Activated naive CD8-positive, alpha-beta T cell treated with anti-CD3 and anti-CD28 coated beads, Interleukin-2, amount 10 ng/mL, durations not matched to agents 7 days and 5 days (primary cell): ENCODE results near the gene LCLAT1. TPM values are rescaled to one million over a fixed set of nuclear protein-coding genes. Genes with fewer than 3 reads are reported as not detected.
"Not testable (repeated sequence)": the region's sequence is repeated elsewhere in the genome, so short reads cannot be mapped to it uniquely, and the experiment has no call there.

ENCODE experiments used
- ATAC-seq: fragments of 150-1000 bp; cut with Tn5 transposase; one replicate; pipeline ENCODE4 v1.10.0; 2021; ENCODE audit warnings: low read depth, moderate library complexity
- POLR2A ChIA-PET: fragments of 350-600 bp; sonication (Branson Sonifier 250); formaldehyde crosslinking; loops from one replicate; lab custom pipeline; 2021; ENCODE audit warnings: antibody characterized with exemption; lab: Charles Lee
- DNase-seq: peaks from one replicate; pipeline ENCODE4 v3.0.0; 2021
- H3K27ac Mint-ChIP-seq: one replicate; pipeline ENCODE4 v1.8.0; 2022; ENCODE audit warnings: mild to moderate bottlenecking, mixed read lengths
- H3K27me3 Mint-ChIP-seq: one replicate; pipeline ENCODE4 v1.8.0; 2022; ENCODE audit warnings: mild to moderate bottlenecking, moderate library complexity, mixed read lengths
- H3K36me3 Mint-ChIP-seq: one replicate; pipeline ENCODE4 v1.8.0; 2021; ENCODE audit warnings: mild to moderate bottlenecking, mixed read lengths
- H3K4me1 Mint-ChIP-seq: one replicate; pipeline ENCODE4 v1.8.0; 2021; ENCODE audit warnings: mixed read lengths
- H3K4me3 Mint-ChIP-seq: one replicate; pipeline ENCODE4 v1.8.0; 2022; ENCODE audit warnings: mild to moderate bottlenecking, moderate library complexity, mixed read lengths
- H3K9me3 Mint-ChIP-seq: one replicate; pipeline ENCODE4 v1.8.0; 2021; ENCODE audit warnings: mixed read lengths
- total RNA-seq, 2 experiments: library from RNA; stranded (reverse); gene quantifications; one replicate each; pipeline ENCODE4 v1.2.3, GENCODE V29; 2021

Gene LCLAT1
- total RNA-seq, 2 experiments from 2014 or later, result 19.8 to 21.2 TPM

- Mint-ChIP-seq H3K4me1 (peaks cover 16% of the 10 kb centered on the region), H3K27ac (no peak overlapping the region), H3K4me3 (no peak overlapping the region), H3K36me3 (peaks cover 31% of the 10 kb centered on the region), H3K9me3 (peaks cover 7% of the 10 kb centered on the region), H3K27me3 (no peaks in the 10 kb centered on the region)
- POLR2A ChIA-PET, result no interaction called here
- ATAC-seq, result no peak
- DNase-seq, result no peak
These were observed 45.1 kb downstream of the LCLAT1 start for GRCh38 chr2:30492185-30492584.

GRCh38 chr2:30492619-30493018 is 45.6 kb downstream of the LCLAT1 start:
- no peak for DNase-seq
- POLR2A ChIA-PET, result no interaction called here
- H3K9me3 Mint-ChIP-seq, result peaks cover 8% of the 10 kb centered on the region
- no peak for ATAC-seq
- no peaks in the 10 kb centered on the region for H3K27me3 Mint-ChIP-seq
- H3K36me3 Mint-ChIP-seq, result peaks cover 30% of the 10 kb centered on the region
- no peak overlapping the region for H3K27ac Mint-ChIP-seq
- no peak overlapping the region for H3K4me3 Mint-ChIP-seq
- H3K4me1 Mint-ChIP-seq, result peaks cover 13% of the 10 kb centered on the region

- ATAC-seq (no peak), DNase-seq (no peak)
- Mint-ChIP-seq H3K4me3 (no peak overlapping the region), H3K27me3 (no peaks in the 10 kb centered on the region), H3K27ac (no peak overlapping the region), H3K9me3 (peaks cover 13% of the 10 kb centered on the region), H3K4me1 (peaks cover 7% of the 10 kb centered on the region), H3K36me3 (peaks cover 36% of the 10 kb centered on the region)
- POLR2A ChIA-PET, result no interaction called here
These were observed 46.4 kb downstream of the LCLAT1 start for GRCh38 chr2:30493440-30493839.

- POLR2A ChIA-PET, DNase-seq, H3K4me1 Mint-ChIP-seq, H3K27ac Mint-ChIP-seq, H3K27me3 Mint-ChIP-seq, H3K4me3 Mint-ChIP-seq, ATAC-seq: not testable (repeated sequence)
- Mint-ChIP-seq H3K9me3 (peaks cover 20% of the 10 kb centered on the region), H3K36me3 (peaks cover 41% of the 10 kb centered on the region)
These were observed 48.9 kb downstream of the LCLAT1 start for GRCh38 chr2:30495896-30496295.

- H3K4me3 Mint-ChIP-seq, result no peak overlapping the region
- peaks cover 26% of the 10 kb centered on the region for H3K9me3 Mint-ChIP-seq
- ATAC-seq (no peak), DNase-seq (no peak)
- POLR2A ChIA-PET, result no interaction called here
- H3K27ac Mint-ChIP-seq, result no peak overlapping the region
- H3K27me3 Mint-ChIP-seq, result no peaks in the 10 kb centered on the region
- H3K36me3 Mint-ChIP-seq, result peaks cover 56% of the 10 kb centered on the region
- peaks cover 26% of the 10 kb centered on the region for H3K4me1 Mint-ChIP-seq
These were observed 52.6 kb downstream of the LCLAT1 start for GRCh38 chr2:30499681-30500080.

- no peaks in the 10 kb centered on the region for H3K27me3 Mint-ChIP-seq
- H3K36me3 Mint-ChIP-seq, result peaks cover 54% of the 10 kb centered on the region
- peaks cover 24% of the 10 kb centered on the region for H3K9me3 Mint-ChIP-seq
- no peak for DNase-seq
- H3K4me1 Mint-ChIP-seq, result peaks cover 24% of the 10 kb centered on the region
- H3K4me3 Mint-ChIP-seq, result no peak overlapping the region
- POLR2A ChIA-PET, result no interaction called here
- no peak for ATAC-seq
- H3K27ac Mint-ChIP-seq, result no peak overlapping the region
These were observed 53.7 kb downstream of the LCLAT1 start for GRCh38 chr2:30500699-30501098.

GRCh38 chr2:30502310-30502709 is 55.3 kb downstream of the LCLAT1 start:
- Mint-ChIP-seq H3K36me3 (peaks cover 43% of the 10 kb centered on the region), H3K4me1 (peaks cover 22% of the 10 kb centered on the region), H3K27ac (no peak overlapping the region), H3K27me3 (no peaks in the 10 kb centered on the region), H3K4me3 (no peak overlapping the region), H3K9me3 (peaks cover 19% of the 10 kb centered on the region)
- POLR2A ChIA-PET, result no interaction called here
- DNase-seq (no peak), ATAC-seq (no peak)

- DNase-seq (no peak), ATAC-seq (peak; percentile 47)
- POLR2A ChIA-PET, result no interaction called here
- Mint-ChIP-seq H3K27me3 (no peaks in the 10 kb centered on the region), H3K4me3 (no peak overlapping the region), H3K27ac (peak overlapping the region; percentile 13), H3K4me1 (peaks cover 22% of the 10 kb centered on the region), H3K36me3 (peaks cover 43% of the 10 kb centered on the region), H3K9me3 (peaks cover 16% of the 10 kb centered on the region)
These were observed 56.1 kb downstream of the LCLAT1 start for GRCh38 chr2:30503007-30503694.

GRCh38 chr2:30503695-30504052 is 56.6 kb downstream of the LCLAT1 start:
- Mint-ChIP-seq H3K27ac (peak overlapping the region; percentile 32), H3K36me3 (peaks cover 44% of the 10 kb centered on the region), H3K9me3 (peaks cover 18% of the 10 kb centered on the region), H3K4me3 (no peak overlapping the region), H3K4me1 (peaks cover 22% of the 10 kb centered on the region), H3K27me3 (no peaks in the 10 kb centered on the region)
- POLR2A ChIA-PET, result no interaction called here
- no peak for DNase-seq
- no peak for ATAC-seq

- Mint-ChIP-seq H3K4me3 (no peak overlapping the region), H3K27ac (no peak overlapping the region), H3K27me3 (no peaks in the 10 kb centered on the region), H3K9me3 (peaks cover 15% of the 10 kb centered on the region), H3K36me3 (peaks cover 43% of the 10 kb centered on the region), H3K4me1 (peaks cover 24% of the 10 kb centered on the region)
- POLR2A ChIA-PET, result no interaction called here
- DNase-seq (no peak), ATAC-seq (no peak)
These were observed 57.7 kb downstream of the LCLAT1 start for GRCh38 chr2:30504731-30505130.

GRCh38 chr2:30505500-30506180 is 58.6 kb downstream of the LCLAT1 start:
- Mint-ChIP-seq H3K4me3 (no peak overlapping the region), H3K9me3 (peaks cover 13% of the 10 kb centered on the region), H3K4me1 (peaks cover 24% of the 10 kb centered on the region), H3K27ac (no peak overlapping the region), H3K36me3 (peaks cover 40% of the 10 kb centered on the region), H3K27me3 (no peaks in the 10 kb centered on the region)
- ATAC-seq (no peak), DNase-seq (no peak)
- POLR2A ChIA-PET, result no interaction called here

GRCh38 chr2:30507460-30507859 is 60.4 kb downstream of the LCLAT1 start:
- POLR2A ChIA-PET, H3K27me3 Mint-ChIP-seq, H3K9me3 Mint-ChIP-seq, H3K4me3 Mint-ChIP-seq, H3K27ac Mint-ChIP-seq, ATAC-seq, DNase-seq: not testable (repeated sequence)
- peaks cover 30% of the 10 kb centered on the region for H3K36me3 Mint-ChIP-seq
- H3K4me1 Mint-ChIP-seq, result peaks cover 23% of the 10 kb centered on the region

GRCh38 chr2:30509716-30510115 is 62.7 kb downstream of the LCLAT1 start:
- Mint-ChIP-seq H3K36me3 (peaks cover 27% of the 10 kb centered on the region), H3K27me3 (no peaks in the 10 kb centered on the region), H3K9me3 (peaks cover 5% of the 10 kb centered on the region), H3K4me3 (no peak overlapping the region), H3K27ac (no peak overlapping the region), H3K4me1 (peaks cover 11% of the 10 kb centered on the region)
- POLR2A ChIA-PET, result no interaction called here
- DNase-seq (no peak), ATAC-seq (no peak)

GRCh38 chr2:30510409-30510808 is 63.4 kb downstream of the LCLAT1 start:
- ATAC-seq (no peak), DNase-seq (no peak)
- POLR2A ChIA-PET, result no interaction called here
- peaks cover 10% of the 10 kb centered on the region for H3K4me1 Mint-ChIP-seq
- no peak overlapping the region for H3K27ac Mint-ChIP-seq
- peaks cover 5% of the 10 kb centered on the region for H3K9me3 Mint-ChIP-seq
- H3K4me3 Mint-ChIP-seq, result no peak overlapping the region
- peaks cover 25% of the 10 kb centered on the region for H3K36me3 Mint-ChIP-seq
- H3K27me3 Mint-ChIP-seq, result no peaks in the 10 kb centered on the region
